ENCODE data around the gene FGFR1OP2.
"Not testable (repeated sequence)": the region's sequence is repeated elsewhere in the genome, so short reads cannot be mapped to it uniquely, and the experiment has no call there.

The FGFR1OP2 gene

DNA sequence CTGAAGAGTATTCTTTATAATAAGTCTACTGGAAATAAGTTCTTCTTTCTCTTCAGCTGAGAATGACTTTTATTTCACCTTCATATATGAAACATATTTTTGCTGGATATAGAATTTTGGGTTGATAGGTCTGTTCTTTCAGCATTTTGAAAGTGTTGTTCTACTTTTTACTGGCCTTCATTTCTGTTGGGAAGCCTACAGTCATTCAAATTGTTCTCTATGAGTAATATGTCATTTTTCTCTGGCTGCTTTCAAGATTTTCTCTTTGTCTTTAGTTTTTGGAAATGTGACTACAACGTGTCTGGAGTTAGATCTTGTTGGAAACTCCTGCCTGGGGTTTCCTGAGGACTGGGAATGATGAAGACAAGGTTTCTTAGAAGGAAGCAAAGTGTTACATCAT lies 10.0 kb downstream of the FGFR1OP2 start:
- DNase-seq = no peak

DNA sequence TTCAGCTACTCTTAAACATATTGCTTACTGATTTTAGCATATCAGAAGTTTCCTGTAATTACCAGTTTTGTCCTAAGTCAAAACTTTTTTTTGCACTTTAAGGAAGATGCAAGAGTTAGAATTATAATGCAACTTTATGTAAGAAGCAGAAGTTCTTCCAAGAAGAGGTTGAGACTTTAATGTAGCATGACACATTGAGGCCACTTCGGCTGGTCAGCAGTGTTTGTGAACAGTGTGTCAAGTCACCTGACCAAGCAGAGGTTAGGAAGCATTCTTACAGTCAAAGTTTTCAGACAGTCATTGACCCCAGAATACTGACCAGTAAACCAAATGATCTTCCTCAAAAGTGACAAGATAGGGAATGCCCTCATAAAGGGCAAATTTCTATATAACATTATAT lies 15.2 kb downstream of the FGFR1OP2 start:
- DNase-seq = no peak

DNA sequence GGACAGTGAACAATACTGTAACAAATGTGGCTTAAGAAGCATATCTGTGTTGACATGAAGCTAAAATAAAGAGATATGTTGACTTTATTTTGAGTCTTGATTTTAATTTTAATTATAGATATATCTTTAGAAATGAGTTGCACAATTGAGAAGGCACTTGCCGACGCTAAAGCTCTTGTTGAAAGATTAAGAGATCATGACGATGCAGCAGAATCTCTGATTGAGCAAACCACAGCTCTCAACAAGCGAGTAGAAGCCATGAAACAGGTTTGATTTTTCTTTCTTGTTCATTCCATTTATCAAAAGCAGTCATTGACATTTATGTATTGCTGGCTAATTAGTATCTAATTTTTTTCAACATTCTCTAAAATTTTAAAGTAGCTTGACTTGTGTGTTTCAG lies 15.8 kb downstream of the FGFR1OP2 start:
- DNase-seq = no peak

DNA sequence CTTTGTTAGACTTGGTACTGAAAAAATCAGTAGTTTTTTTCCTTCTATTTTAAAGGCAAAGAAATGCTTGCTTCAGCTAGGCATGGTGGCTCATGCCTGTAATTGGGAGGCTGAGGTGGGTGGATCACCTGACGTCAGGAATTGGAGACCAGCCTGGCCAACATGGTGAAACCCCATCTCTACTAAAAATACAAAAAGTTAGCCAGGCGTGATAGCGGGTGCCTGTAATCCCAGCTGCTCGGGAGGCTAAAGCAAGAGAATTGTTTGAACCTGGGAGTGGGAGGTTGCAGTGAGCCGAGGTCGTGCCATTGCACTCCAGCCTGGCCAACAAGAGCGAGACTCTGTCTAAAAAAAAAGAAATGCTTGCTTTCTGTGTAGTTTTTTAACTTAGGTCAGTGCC lies 23.1 kb downstream of the FGFR1OP2 start:
- DNase-seq = not testable (repeated sequence)

DNA sequence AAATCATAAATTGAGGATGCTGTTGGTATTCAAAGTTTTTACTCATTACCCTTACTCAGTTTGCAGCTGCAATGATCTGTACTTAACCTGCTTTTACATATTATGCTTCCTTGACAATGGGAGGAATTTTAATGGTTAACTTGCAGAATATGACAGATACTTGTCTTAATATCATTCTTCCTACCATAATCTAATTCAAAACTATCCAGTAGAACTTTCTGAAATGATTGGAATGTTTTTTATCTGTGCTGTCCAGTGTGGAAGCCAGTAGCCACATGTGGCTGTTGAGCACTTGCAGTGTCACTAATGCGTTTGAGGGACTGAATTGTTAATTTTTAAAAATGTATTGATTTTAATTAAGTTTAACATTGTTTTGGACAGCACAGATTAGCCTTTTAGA lies 23.5 kb downstream of the FGFR1OP2 start:
- no peak for DNase-seq

DNA sequence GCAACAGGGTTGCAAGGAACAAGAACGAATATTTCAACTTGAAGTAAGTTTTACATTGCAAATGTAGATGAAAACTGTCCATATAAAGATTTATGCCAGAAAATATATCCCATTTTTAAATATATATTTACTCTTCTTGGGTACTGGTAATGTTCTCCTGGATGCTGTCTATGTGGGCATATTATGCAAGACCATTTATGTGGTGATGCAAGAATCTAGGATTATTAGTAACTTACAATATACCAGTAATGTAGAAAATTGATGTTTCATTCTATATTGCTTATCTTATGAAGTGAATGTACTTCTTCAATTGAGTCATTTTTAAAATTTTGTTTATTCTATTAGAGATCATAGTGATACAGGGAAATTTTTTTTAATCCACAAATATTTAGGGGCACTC lies 25.1 kb downstream of the FGFR1OP2 start:
- no peak for DNase-seq

DNA sequence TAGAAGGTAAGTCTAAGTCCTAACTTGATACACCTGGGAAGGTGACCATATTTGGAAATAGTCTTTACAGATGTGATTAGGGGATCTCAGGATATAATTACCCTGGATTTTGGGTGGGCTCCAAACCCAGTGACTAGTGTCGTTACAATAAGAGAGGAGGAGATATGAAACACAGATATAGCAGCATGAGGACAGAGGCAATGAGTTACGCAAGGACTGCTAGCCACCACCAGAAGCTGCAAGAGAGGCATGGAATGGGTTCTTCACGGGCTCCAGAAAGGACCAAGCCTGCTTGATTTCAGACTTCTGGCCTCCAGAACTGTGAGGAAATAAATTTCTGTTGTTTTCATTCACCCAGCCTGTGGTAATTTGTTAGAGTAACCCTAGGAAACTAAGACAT lies 28.6 kb downstream of the FGFR1OP2 start:
- DNase-seq = no peak

DNA sequence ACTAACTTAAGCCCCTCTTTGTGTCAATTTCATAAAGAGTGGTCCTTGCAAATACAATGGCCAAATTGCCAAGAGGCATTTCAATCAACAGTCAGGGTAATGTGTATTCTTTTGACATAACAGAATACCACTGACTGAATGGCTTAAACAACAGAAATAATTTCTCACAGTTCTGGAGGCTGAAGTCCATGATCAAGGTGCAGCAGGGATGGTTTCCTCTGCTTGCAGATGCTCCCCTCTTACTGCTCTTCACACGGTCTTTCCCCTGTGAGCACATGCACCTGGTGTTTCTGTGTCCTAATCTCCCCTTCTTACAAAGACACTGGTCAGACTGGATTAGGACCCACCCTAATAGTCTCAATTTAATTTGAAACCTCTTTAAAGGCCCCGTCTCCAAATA lies 31.9 kb downstream of the FGFR1OP2 start:
- DNase-seq = no peak

DNA sequence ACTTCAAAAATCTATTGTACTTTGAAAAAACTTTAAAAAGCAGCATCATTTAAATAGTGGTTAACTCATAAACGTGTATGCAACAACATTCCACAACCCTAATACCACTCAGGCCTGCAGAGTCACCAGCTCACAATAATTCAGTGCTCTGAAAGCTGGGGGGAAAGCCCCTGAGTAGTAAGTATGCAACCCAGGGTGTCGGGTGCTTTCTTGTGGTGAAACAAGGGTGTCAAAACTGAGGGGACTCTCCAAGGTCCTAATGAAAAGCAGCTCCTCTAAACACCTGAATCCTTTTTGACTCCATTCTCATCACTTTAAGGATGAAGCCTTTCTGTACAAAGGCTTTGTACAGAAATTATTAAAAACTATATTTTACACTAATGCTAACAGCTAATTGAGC lies 33.7 kb downstream of the FGFR1OP2 start:
- peak; percentile 72 for DNase-seq

DNA sequence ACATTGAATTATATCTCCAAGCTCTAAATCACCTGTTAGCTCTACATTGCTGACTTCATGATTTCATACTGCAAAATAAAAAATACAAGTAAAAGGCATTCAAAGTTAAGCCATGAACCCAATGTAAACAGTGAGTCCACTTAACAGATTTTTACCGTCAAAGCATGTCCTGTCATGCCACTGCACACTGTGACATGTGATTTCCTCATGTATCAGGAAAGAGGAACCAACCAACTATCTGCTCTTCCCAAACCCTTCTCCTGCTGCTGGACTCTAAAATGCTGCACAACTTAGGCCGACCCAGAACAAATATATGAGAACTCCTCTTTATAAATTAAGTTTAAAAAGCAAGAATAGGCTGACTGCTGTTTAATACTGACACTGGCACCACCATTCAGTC lies 38.4 kb downstream of the FGFR1OP2 start:
- DNase-seq = no peak

DNA sequence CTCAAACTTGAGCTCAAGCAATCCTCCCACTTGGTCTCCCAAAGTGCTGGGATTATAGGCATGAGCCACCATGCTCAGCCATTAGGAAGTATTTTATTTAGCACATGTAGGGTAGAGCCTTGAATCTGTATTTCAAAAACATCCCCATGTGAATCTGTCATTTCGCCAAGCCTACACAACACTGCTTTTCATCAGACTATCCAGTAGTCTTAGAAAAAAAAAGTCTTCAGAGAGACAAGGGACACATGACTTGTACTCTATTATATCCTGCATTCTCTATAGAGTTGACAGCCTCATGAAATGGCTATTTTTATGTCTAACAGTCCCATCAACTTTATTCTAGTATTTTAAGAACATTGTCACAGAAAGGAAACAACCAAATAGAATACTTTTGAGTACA lies 40.5 kb downstream of the FGFR1OP2 start:
- DNase-seq = no peak

DNA sequence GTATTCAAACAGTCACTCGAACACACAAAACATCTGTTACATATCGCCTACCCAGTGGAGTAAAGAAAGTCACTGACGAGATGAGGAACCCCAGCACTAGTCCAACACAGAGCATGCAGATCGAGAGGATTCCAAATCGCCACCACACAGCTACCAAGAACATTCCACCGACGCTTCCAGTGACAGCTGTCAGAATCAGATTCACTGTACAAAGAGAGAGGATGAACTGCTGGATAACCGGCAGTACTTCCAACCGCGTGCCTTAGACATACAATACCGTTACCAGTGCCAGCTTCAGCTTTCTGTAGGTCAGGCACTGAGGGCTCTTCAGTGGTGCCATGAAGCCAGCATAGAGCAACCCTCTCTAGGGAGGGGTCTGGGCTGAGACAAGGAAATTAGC lies 41.5 kb downstream of the FGFR1OP2 start:
- no peak for DNase-seq

DNA sequence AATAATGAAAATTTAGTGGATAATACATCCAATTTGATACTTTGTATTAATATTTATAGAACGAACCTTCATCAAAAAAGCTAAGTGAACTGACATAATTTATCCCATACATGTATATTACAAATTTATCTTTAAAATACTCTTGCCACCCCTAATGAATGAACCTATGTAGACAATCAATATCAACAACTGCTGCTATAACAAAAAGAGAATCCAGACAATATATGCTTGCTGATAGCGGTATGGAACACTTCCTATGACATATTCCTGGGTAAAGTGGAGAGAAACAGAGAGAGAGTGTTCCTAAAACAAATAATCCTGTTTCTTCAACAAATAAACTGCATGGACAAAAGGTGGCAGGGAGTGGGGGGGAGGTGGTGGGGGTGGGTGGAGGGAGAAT lies 44.6 kb downstream of the FGFR1OP2 start:
- DNase-seq = no peak

DNA sequence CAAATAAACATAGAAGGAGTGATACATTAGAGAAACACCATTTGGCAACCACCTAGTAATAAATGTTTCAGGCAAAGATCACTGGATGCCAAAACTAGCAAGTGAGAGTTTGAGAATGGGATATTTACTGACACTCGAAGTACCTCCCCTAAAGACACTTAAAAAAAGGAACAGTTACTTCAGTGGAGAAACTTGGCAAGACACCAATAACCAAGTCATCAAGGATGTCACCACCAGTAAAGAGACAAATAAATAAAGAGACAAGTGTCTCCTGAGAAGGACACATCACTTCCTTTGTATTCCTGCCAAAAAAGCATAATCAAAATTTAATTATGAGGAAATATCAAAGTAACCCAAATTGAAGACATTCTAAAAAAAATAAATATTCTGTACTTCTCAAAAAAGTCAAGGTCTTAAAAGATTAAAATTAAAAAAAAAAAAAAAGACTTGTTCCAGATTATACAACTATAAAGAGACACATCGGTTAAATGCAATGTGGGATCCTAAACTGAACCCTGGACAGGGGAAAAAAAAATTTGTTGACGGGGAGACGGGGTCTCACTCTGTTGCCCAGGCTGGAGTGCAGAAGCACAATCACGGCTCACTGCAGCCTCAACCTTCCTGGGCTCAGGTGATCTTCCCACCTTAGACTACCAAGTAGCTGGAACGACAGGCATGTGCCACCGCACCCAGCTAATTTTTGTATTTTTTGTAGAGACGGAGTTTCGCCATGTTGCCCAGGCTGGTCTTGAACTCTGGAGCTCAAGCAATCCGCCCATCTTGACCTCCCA lies 49.6 kb downstream of the FGFR1OP2 start:
- no peak for DNase-seq

DNA sequence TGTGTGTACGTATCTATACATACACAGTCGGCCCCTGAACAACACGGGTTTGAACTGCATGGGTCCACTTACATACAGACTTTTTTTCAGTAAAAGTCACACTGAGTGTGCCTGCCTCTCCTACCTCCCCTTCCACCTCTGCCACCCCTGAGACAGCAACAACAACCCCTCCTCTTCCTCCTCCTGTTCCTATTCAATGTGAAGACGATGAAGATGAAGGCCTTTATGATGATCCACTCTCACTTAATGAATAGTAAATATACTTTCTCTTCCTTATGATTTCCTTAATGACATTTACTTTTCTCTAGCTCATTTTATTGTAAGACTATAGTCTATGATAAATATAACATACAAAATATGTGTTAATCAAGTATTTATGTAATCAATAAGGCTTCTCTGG lies 50.4 kb downstream of the FGFR1OP2 start:
- no peak for DNase-seq

DNA sequence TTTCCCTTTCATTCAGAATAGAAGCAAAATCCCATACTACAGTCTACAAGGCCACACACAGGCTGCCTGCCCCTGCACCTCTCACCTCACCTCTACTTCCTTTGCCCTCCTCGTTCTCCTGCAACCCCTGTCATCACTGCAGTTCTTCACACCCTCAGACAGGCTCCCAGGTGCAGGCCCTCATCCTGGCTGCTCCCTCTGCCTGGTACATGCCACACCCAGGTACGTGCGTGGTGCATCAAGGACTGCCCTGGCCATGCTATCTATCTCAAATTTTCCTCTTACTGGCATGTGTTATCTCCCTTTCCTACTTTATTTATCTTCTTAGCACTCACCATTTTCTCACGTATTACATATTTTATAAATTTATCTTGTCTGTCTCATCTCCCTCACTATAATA lies 51.6 kb downstream of the FGFR1OP2 start:
- DNase-seq = no peak

DNA sequence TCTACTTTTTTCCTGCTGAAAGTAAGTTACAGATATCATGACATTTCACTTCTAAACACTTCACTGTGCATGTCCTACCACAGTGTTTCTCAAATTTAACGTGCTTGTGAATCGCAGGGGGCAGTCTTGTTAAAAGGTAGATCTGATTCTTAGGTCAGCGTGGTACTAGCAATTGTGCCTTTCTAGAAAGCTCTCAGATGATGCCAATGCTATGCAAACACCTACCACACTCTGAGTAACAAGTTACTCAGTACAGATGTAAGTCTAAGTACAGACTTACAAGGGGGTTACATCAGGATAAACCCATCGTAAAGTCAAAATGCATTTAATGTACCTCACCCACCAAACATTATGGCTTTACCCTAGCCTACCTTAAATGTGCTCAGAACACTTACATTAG lies 53.6 kb downstream of the FGFR1OP2 start:
- no peak for DNase-seq

DNA sequence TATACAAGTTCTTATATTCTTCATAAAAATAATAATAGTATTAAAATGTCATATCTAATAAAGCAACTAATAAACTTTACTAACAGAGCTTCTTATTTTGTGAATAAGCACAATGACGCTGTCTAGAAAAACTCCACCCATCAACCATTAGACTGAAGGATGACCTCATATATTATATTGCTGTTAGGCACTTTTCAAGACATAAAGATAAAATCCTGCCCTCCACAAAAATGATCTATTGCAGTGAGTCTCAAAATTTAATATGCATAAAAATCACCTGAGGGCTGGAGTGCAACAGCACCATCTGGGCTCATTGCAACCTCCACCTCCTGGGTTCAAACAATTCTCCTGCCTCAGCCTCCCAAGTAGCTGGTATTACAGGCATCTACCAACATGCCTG lies 55.8 kb downstream of the FGFR1OP2 start:
- no peak for DNase-seq

DNA sequence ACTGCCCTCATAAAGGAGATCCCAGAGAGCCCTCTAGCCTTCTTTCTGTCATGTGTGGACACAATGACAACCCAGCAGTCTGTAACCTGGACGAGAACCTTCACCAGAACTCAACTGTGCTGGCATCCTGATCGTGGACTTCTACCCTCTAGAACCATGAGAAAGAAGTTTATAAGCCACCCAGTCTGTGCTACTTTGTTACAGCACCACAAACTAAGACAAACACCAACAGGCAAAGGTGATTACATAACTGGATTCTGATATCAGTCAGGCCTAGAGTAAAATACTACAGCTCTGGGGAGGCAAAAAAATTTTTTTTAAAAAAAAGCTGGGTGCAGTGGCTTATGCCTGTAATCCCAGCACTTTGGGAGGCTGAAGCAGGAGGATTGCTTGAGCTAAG lies 57.4 kb downstream of the FGFR1OP2 start:
- no peak for DNase-seq

DNA sequence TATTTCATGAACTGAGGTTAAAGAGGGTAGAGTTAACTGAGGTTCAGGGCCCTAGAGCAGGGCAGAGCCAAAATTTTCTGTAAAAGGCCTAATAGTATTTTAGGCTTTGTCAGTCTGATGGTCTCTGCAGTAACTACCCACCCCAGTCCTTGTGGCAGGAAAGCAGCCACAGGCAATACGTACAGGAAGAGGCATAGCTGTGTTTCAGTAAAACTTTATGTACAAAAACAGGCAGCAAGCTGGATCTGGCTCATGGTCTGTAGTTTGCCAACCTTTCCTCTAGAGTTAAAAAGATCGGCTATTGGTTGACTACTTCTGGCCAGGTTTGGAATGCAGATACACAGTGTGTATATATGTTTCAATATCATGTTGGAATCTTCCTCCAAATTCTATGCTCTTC lies 58.7 kb downstream of the FGFR1OP2 start:
- DNase-seq = no peak

DNA sequence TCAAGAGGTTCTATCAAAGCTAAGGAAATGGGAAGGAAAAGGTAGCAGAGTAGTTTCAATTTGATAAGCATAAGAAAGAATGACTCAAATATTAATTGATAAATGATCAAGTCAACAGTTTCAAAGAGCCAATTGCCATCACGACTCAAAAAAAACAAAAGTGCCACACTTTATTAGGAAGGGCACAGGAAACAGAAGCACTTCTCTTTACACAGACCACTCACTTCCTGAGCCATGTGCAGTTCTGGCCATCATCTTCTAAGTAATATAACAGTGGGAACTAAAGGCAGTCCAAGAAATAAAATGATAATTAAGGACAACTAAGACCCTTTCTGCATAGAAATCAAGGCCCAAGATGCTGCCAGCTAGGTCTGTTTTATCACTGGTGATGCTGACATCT lies 62.7 kb downstream of the FGFR1OP2 start:
- no peak for DNase-seq

DNA sequence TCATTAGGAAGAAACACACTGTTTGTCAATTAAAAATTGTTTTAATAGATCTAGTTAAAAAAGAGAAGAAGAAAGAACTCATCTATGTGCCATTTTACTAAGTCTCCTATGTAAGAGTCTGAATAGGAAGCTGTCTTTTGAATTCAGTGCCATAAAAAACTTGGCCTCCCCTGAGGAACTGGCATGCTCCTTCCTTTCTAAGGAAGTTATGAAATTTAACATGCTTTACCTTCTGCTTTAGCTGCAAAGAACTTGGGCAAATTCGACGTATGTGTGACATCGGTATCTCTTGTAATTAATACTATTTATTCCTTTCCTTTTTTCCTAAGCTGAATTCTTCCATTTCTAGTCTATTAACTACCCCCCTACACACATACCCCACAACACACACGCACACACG lies 63.4 kb downstream of the FGFR1OP2 start:
- no peak for DNase-seq

DNA sequence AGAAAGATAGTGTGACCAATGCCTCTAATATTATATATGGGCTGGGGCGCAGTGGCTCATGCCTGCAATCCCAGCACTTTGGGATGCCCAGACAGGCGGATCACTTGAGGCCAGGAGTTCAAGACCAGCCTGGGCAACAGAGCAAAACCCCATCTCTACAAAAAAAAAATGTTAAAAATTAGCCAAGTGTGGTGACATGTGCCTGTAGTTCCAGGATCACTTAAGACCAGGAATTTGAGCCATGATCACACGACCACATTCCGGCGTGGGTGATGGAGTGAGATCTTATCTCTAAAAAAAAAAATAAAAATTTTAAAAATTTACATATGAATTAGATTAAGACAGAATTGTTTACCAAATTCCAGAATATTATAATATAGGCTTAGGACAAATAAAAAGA lies 63.9 kb downstream of the FGFR1OP2 start:
- DNase-seq = no peak

DNA sequence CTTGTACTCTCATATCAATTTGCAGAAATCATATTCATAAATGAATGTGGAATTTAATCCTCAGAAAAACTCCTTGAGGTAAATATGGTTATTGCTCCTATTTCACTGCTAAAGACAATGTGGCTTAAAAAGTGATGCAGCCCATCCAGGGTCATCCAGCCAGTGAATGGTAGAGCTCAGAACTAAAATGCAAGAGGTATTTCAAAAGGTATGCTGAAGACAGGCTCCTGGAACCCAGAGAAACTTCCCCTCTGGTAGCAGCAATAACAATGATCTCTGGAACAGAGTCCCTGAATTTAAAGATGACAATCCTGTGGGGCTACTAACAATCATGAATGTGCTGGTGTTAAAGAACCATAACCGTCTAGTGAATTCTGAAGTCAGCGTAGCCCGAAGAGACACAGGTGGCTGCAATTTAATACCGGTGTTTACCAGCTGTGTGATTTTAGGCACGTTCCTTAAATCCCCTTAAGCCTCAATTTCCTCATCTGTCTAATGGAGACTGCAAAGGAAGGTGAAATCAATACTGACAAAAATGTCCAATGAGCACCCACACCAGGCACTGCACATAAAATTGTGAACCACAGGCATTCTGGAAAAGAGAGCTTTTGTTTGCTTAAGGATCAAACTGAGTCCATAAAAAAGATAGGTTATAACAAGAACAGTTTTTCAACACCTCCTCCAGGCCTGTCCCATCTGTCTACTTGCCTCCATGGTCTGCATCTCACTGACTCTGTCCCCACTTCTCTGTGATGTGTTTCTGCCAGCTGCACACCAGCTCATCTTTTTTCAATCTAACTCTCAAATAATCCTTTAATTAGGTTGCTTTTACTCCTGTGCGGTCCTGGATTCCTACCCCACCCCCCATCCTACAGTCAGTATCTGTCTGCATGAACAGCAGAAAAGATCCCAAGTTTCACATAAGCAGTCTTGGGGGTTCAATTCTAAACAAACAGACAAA lies 65.4 kb downstream of the FGFR1OP2 start:
- no peak for DNase-seq
